Liver (tissue), 9 donors: ENCODE measurements around the gene TPM3. TPM values are rescaled to one million over a fixed set of nuclear protein-coding genes. Genes with fewer than 3 reads are reported as not detected.

Experiments used
- DNase-seq: peaks from one replicate; pipeline ENCODE4 v3.0.0-alpha.2; 2017; ENCODE audit warnings: low spot score
- H3K27ac ChIP-seq, 2 donors: one replicate each; pipeline ENCODE4 v1.7.0; 2013; ENCODE audit warnings: inconsistent platforms in 2 of 2, low read length in 2 of 2, control low read depth in 1 of 2, low read depth in 1 of 2, mild to moderate bottlenecking in 1 of 2
- H3K27me3 ChIP-seq, 4 donors: one replicate each; pipeline versions ENCODE4 v1.6.1 to v1.7.0; 2013; ENCODE audit warnings: low read length in 3 of 4, inconsistent platforms in 1 of 4, mild to moderate bottlenecking in 1 of 4, moderate library complexity in 1 of 4; ENCODE audit not compliant: control insufficient read depth in 4 of 4, insufficient read depth in 4 of 4
- H3K36me3 ChIP-seq, 4 donors: one replicate each; pipeline versions ENCODE4 v1.6.1 to v1.7.0; 2013; ENCODE audit warnings: low read length in 3 of 4, mild to moderate bottlenecking in 3 of 4, low read depth in 1 of 4, moderate library complexity in 1 of 4; ENCODE audit not compliant: control insufficient read depth in 4 of 4, insufficient read depth in 3 of 4
- H3K4me1 ChIP-seq, 4 donors: one replicate each; pipeline versions ENCODE4 v1.6.1 to v1.7.0; 2013; ENCODE audit warnings: low read length in 3 of 4, mild to moderate bottlenecking in 3 of 4, moderate library complexity in 1 of 4; ENCODE audit not compliant: control insufficient read depth in 4 of 4, insufficient read depth in 4 of 4
- H3K4me3 ChIP-seq, 3 donors: one replicate each; pipeline versions ENCODE4 v1.6.1 to v1.7.0; 2013; ENCODE audit warnings: low read length in 3 of 3, control low read depth in 1 of 3, low read depth in 1 of 3, mild to moderate bottlenecking in 1 of 3
- H3K9ac ChIP-seq, 2 donors: one replicate each; pipeline ENCODE4 v1.7.0; 2013; ENCODE audit warnings: low read length in 2 of 2, mild to moderate bottlenecking in 2 of 2, moderate library complexity in 2 of 2, control low read depth in 1 of 2, low read depth in 1 of 2
- H3K9me3 ChIP-seq, 4 donors: one replicate each; pipeline versions ENCODE4 v1.6.1 to v1.7.0; 2013; ENCODE audit warnings: low read length in 3 of 4; ENCODE audit not compliant: control insufficient read depth in 4 of 4
- ATF3 ChIP-seq: IDR thresholded peaks from 2 replicates; pipeline ENCODE4 v1.6.1; 2016; ENCODE audit warnings: antibody characterized with exemption
- FOXA1 ChIP-seq: IDR thresholded peaks from 2 replicates; pipeline ENCODE4 v1.6.1; 2016; ENCODE audit warnings: antibody characterized with exemption
- GABPA ChIP-seq, 2 donors: IDR thresholded peaks in 1 of 2; conservative IDR thresholded peaks in 1 of 2; 2 replicates each; pipeline ENCODE4 v1.6.1; 2016; ENCODE audit warnings: antibody characterized with exemption in 2 of 2, mild to moderate bottlenecking in 1 of 2, moderate library complexity in 1 of 2
- HNF4A ChIP-seq, 2 donors: conservative IDR thresholded peaks; 2 replicates each; pipeline ENCODE4 v1.6.1; 2016; ENCODE audit warnings: antibody characterized with exemption in 2 of 2, mild to moderate bottlenecking in 2 of 2
- HNF4G ChIP-seq: IDR thresholded peaks from 2 replicates; pipeline ENCODE4 v1.6.1; 2016; ENCODE audit warnings: antibody characterized with exemption
- JUND ChIP-seq, 2 donors: IDR thresholded peaks; 2 replicates each; pipeline ENCODE4 v1.6.1; 2016; ENCODE audit warnings: antibody characterized with exemption in 2 of 2
- TAF1 ChIP-seq: conservative IDR thresholded peaks from 2 replicates; pipeline ENCODE4 v1.6.1; 2016; ENCODE audit warnings: antibody characterized with exemption, mild to moderate bottlenecking
- YY1 ChIP-seq: IDR thresholded peaks from 2 replicates; pipeline ENCODE4 v1.6.1; 2016; ENCODE audit warnings: antibody characterized with exemption, mild to moderate bottlenecking
- ZBTB33 ChIP-seq: IDR thresholded peaks from 2 replicates; pipeline ENCODE4 v1.6.1; 2016; ENCODE audit warnings: antibody characterized with exemption
- WGBS: extraction: QIAGEN DNeasy Blood & Tissue Kit; methylation state at CpG from one replicate; pipeline ENCODE4 v1.1.7; 2013; 5-methylcytosine and 5-hydroxymethylcytosine counted together
- polyA plus RNA-seq, 2 donors: library from polyadenylated mRNA; stranded (reverse) in 1 of 2; unstranded in 1 of 2; fragments of 200-250 nt in 1 of 2; fragments of >200 nt in 1 of 2; fragmentation: Nextera tagmentation in 1 of 2; extraction: Ambion mirVana in 1 of 2; gene quantifications; one replicate each; pipeline versions ENCODE4 v1.2.1 to v1.2.3, GENCODE V29; 2013 to 2015
- total RNA-seq, 2 donors: library from RNA; depleted of rRNA; stranded (reverse); fragments of >200 nt; gene quantifications; one replicate each; pipeline ENCODE4 v1.2.3, GENCODE V29; 2014
- TF ChIP-seq, protein P1 (sequence below): IDR thresholded peaks from 2 replicates; pipeline ENCODE4 v1.6.1; 2016; ENCODE audit warnings: antibody characterized with exemption, mild to moderate bottlenecking
- TF ChIP-seq, protein P2 (sequence below): fragments of 150-350 bp; IDR thresholded peaks from 2 replicates; pipeline ENCODE4 v1.5.1; 2017; ENCODE audit warnings: improper control_type of control experiment, low read depth, low read length; ENCODE audit not compliant: missing input control
- donor health status: healthy.
- donor health status: healthy.
- donor health status: healthy.
- donor health status: healthy.
- donor health status: healthy.

The TPM3 gene
- total and polyA plus RNA-seq, 4 donors = 89.6 to 120 (median 109) TPM

DNA sequence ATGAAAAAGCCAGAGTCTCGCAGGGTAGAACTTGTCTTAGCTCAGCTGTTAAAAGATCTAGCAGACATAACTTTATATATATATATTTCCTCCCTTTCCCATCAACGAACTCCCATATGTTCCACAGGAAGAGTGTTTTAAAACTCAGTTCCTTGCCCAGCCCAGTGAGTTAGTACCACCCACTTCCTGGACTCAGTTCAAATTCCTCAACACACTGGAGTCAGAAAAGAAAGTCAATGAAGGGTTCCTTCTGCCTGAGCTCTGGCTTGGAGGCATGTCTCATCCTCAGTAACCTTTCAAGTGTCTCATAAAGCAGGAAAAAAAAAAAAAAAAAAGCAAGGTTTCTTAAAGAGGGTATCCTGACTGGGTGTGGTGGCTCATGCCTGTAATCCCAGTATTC is 15.6 kb downstream of the TPM3 start:
- Histone ChIP-seq H3K9ac (no peak overlapping the region), H3K27me3 (no peaks in the 10 kb centered on the region)

DNA sequence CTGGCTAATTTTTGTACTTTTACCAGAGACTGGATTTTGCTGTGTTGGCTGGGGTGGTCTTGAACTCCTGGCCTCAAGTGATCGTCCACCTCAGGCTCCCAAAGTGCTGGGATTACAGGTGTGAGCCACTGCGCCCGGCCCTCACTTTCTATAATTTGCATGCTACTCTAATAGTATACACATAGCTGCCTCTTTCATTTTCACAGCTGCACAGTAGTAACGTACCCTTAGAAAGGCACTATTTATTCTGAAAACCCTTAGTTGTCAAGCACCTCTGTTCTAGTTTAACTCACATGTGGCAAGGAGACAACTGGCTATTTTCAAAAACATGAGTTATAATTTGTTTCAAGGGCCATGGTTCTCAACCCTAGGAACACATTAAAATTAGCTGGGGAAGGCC is 17.2 kb downstream of the TPM3 start:
- DNase-seq = no peak
- Histone ChIP-seq H3K4me3 (no peak overlapping the region), H3K4me1 (peaks cover 6 to 29% (median 21%) of the 10 kb centered on the region in 4 donors), H3K27me3 (no peaks in the 10 kb centered on the region), H3K9me3 (no peaks in the 10 kb centered on the region), H3K27ac (no peak overlapping the region), H3K9ac (no peak overlapping the region), H3K36me3 (peaks cover 11 to 37% (median 36%) of the 10 kb centered on the region in 4 donors)
- TF ChIP-seq ATF3 (no peak), FOXA1 (no peak), HNF4A (conservative IDR thresholded peaks at IDR 0.05) (no peak), ZBTB33 (no peak), HNF4G (no peak), JUND (IDR thresholded peaks at IDR 0.05) (no peak), TAF1 (no peak)
- TF ChIP-seq, protein P1, sequence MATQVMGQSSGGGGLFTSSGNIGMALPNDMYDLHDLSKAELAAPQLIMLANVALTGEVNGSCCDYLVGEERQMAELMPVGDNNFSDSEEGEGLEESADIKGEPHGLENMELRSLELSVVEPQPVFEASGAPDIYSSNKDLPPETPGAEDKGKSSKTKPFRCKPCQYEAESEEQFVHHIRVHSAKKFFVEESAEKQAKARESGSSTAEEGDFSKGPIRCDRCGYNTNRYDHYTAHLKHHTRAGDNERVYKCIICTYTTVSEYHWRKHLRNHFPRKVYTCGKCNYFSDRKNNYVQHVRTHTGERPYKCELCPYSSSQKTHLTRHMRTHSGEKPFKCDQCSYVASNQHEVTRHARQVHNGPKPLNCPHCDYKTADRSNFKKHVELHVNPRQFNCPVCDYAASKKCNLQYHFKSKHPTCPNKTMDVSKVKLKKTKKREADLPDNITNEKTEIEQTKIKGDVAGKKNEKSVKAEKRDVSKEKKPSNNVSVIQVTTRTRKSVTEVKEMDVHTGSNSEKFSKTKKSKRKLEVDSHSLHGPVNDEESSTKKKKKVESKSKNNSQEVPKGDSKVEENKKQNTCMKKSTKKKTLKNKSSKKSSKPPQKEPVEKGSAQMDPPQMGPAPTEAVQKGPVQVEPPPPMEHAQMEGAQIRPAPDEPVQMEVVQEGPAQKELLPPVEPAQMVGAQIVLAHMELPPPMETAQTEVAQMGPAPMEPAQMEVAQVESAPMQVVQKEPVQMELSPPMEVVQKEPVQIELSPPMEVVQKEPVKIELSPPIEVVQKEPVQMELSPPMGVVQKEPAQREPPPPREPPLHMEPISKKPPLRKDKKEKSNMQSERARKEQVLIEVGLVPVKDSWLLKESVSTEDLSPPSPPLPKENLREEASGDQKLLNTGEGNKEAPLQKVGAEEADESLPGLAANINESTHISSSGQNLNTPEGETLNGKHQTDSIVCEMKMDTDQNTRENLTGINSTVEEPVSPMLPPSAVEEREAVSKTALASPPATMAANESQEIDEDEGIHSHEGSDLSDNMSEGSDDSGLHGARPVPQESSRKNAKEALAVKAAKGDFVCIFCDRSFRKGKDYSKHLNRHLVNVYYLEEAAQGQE = no peak
- 96% methylated on average over 4 of the region's 4 CpGs for WGBS

More for the DNA sequence above, 15.6 kb downstream of the TPM3 start:
- peaks cover 5 to 20% (median 19%) of the 10 kb centered on the region in 4 donors for H3K36me3 ChIP-seq
- H3K4me1 ChIP-seq = peaks cover 14 to 40% (median 35%) of the 10 kb centered on the region in 4 donors
- no peak for DNase-seq
- no peak overlapping the region for H3K27ac ChIP-seq
- no peak overlapping the region for H3K4me3 ChIP-seq
- TF ChIP-seq FOXA1 (no peak), YY1 (no peak), GABPA (IDR thresholded peaks at IDR 0.05 in 1 of 2, conservative IDR thresholded peaks at IDR 0.05 in 1 of 2) (no peak)
- TF ChIP-seq, protein P2, sequence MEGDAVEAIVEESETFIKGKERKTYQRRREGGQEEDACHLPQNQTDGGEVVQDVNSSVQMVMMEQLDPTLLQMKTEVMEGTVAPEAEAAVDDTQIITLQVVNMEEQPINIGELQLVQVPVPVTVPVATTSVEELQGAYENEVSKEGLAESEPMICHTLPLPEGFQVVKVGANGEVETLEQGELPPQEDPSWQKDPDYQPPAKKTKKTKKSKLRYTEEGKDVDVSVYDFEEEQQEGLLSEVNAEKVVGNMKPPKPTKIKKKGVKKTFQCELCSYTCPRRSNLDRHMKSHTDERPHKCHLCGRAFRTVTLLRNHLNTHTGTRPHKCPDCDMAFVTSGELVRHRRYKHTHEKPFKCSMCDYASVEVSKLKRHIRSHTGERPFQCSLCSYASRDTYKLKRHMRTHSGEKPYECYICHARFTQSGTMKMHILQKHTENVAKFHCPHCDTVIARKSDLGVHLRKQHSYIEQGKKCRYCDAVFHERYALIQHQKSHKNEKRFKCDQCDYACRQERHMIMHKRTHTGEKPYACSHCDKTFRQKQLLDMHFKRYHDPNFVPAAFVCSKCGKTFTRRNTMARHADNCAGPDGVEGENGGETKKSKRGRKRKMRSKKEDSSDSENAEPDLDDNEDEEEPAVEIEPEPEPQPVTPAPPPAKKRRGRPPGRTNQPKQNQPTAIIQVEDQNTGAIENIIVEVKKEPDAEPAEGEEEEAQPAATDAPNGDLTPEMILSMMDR = no peak
- no peaks in the 10 kb centered on the region for H3K9me3 ChIP-seq
- 66% methylated on average over 2 of the region's 2 CpGs for WGBS
